Measurements from ENCODE around the gene GCK.
"Not testable (repeated sequence)": the region's sequence is repeated elsewhere in the genome, so short reads cannot be mapped to it uniquely, and the experiment has no call there.

Gene GCK

DNA sequence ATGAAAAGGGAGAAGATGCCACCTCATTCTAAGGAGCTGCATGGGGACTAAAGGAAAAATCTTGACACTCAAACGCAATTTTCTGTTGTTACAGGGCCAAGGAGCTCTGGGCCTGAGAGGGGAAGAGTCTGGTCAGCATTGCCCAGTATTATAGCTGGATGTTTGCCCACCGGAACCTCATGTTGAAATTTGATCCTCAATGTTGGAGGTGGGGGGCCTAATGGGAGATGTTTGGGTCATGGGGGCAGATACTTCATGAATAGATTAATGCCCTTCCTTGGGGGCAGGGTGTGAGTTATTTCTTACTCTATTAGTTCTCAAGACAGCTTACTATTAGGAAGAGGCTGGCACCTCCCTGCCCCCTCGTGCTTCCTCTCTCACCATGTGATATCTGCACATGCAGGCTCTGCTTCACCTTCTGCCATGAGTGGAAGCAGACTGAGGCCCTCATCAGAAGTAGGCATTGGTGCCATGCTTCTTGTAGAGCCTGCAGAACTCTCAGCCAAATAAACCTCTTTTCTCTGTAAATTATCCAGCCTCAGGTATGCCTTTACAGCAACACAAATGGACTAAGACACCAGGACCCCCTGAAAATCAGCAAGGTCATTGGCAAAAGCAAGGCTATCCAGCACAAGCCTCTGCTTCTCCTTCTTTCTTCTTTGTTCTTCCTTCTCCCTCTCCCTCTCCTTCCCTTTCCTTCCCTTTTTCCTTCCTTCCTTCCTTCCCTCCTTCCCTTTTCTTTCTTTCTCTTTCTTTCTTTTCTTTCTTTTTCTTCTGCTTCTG, 15.1 kb downstream of the GCK start:
- no peak overlapping the region for H3K4me3 ChIP-seq (replicated peaks; ENCODE audit: low read depth, low read length)
- TF ChIP-seq, protein P1, sequence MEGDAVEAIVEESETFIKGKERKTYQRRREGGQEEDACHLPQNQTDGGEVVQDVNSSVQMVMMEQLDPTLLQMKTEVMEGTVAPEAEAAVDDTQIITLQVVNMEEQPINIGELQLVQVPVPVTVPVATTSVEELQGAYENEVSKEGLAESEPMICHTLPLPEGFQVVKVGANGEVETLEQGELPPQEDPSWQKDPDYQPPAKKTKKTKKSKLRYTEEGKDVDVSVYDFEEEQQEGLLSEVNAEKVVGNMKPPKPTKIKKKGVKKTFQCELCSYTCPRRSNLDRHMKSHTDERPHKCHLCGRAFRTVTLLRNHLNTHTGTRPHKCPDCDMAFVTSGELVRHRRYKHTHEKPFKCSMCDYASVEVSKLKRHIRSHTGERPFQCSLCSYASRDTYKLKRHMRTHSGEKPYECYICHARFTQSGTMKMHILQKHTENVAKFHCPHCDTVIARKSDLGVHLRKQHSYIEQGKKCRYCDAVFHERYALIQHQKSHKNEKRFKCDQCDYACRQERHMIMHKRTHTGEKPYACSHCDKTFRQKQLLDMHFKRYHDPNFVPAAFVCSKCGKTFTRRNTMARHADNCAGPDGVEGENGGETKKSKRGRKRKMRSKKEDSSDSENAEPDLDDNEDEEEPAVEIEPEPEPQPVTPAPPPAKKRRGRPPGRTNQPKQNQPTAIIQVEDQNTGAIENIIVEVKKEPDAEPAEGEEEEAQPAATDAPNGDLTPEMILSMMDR (IDR thresholded peaks at IDR 0.05; ENCODE audit: low read length, missing control alignments), result no peak
- no peak for DNase-seq (ENCODE audit: low read depth)

DNA sequence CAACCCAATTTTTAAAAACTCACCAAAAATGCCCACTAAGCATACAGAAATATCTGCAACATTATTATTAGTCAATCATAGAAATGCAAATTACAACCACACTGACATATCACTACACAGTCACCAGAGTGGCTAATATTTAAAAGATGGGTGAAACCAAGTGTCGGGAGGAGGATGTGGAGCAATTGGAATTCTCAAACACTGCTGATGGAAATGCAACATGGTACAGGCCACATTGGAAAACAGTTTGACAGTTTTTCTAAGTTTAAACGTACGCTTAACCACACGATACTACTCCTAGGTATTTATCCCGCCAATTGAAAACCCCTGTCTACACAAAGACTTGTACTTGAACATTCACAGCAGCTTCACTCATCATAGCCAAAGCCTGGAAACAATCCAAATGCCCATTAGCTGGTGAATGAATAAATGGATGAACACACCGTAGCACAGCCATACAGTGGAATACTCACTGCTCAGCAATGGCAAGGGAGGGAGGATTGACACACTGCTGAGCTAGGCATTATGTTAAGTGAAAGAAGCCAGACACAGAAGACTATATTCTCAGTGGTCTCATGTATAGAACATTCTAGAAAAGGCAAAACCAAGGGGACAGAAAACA, 16.3 kb downstream of the GCK start:
- DNase-seq (ENCODE audit: low read depth), result no peak
- no peak overlapping the region for H3K4me3 ChIP-seq (replicated peaks; ENCODE audit: low read depth, low read length)
- TF ChIP-seq, protein P1 (IDR thresholded peaks at IDR 0.05; ENCODE audit: low read length, missing control alignments), result no peak

DNA sequence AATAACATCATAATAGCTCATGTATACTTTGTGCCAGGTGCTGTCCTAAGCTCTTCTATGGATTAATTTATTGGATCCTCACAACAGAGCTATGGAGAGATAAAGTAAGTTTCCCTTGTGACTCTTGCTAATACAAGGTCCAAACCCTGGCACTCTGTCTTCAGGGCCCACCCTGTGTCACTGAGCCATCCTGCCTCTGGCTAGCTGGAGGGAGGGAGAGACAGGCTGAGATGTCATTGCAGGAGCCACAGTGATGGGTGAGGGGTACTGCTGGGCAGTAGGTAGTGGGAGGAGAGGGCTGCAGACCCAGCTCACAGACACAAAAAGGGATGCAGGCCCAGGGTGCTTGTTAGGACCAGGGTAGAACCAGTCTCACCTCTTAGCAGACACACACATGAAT, 16.9 kb downstream of the GCK start:
- no peak for DNase-seq (ENCODE audit: low read depth)
- TF ChIP-seq, protein P1 (IDR thresholded peaks at IDR 0.05; ENCODE audit: low read length, missing control alignments), result no peak
- H3K4me3 ChIP-seq (replicated peaks; ENCODE audit: low read depth, low read length), result no peak overlapping the region

DNA sequence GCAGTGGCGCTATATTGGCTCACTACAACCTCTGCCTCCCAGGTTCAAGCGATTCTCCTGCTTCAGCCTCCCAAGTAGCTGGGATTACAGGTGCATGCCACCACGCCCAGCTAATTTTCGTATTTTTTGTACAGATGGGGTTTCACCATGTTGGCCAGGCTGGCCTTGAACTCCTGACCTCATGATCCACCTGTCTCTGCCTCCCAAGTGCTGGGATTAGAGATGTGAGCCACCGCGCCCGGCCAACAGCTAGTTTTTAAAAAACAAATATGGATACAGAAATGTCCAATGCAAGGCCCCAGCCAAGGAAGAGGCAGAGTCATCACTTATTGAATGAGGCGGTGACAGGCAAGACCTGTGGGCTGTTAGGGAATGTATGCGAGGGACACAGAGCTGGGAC, 17.3 kb downstream of the GCK start:
- H3K4me3 ChIP-seq (replicated peaks; ENCODE audit: low read depth, low read length); DNase-seq (ENCODE audit: low read depth): not testable (repeated sequence)

DNA sequence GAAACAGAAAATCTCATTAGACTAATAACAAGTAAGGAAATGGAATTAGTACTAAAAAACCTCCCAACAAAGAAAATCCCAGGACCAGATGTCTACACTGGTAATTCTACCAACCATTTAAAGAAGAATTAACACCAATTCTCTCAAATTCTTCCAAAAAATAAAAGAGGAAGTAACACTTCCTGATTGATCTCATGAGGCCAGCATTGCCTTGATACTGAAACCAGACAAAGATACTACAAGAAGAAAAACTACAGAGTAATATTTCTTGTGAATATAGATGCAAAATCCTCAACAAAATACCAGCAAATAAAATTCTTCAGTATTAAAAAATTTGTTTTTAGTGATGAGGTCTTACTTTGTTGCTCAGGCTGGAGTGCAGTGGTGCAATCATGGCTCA, 21.3 kb downstream of the GCK start:
- no peak overlapping the region for H3K4me3 ChIP-seq (replicated peaks; ENCODE audit: low read depth, low read length)
- no peak for DNase-seq (ENCODE audit: low read depth)
- TF ChIP-seq, protein P1 (IDR thresholded peaks at IDR 0.05; ENCODE audit: low read length, missing control alignments), result no peak

DNA sequence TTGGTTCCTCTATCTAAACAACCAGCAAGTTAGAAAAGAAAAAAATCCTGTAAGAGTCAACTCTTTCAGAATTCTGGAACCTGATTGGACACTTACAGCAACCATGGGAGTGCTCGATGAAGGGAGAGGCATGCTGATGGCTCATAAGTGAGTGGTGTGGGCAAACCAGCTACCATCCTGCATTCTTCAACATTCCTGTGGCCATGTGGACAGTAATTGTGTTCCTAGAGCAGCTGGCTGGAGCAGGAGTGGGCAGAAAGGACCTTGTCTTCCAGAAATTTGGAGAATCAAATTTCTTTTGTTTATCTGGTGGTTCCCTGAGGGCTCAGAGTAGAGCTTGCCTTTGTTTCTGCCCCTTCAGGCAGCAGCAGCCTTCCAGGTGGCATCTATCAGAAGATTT, 25.6 kb downstream of the GCK start:
- peak; percentile 73 for DNase-seq (ENCODE audit: low read depth)
- H3K4me3 ChIP-seq (replicated peaks; ENCODE audit: low read depth, low read length), result no peak overlapping the region
- TF ChIP-seq, protein P1 (IDR thresholded peaks at IDR 0.05; ENCODE audit: low read length, missing control alignments), result no peak

DNA sequence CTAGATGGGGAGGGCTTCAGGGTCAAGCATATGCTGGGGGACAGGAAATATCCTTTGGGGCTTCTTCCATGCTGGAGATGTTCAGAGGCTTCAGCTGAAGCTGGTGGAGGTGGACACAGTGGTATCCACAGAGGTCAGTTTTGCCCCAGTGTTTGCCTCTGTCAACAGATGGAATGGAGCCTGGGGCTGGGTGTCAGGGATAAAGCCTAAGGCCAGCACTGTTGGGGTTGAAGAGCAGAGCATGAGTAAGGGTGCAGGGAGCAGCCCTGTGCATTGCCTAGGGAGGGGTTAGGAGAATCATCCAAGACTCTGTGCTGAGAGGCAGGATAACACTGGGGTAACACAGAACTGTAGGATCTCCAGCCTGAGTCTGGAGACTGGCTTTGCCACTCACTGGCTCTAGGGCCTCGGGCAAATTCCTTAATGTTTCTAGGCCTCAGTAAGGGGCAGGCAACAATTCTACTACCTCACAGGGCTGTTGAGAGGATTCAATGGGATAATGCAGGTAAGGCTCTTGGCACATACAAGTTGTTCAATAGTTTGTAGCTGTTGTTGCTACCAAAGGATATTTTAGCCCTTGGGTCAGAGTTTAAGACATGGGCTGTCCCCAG, 26.3 kb downstream of the GCK start:
- H3K4me3 ChIP-seq (replicated peaks; ENCODE audit: low read depth, low read length), result no peak overlapping the region
- TF ChIP-seq, protein P1 (IDR thresholded peaks at IDR 0.05; ENCODE audit: low read length, missing control alignments), result no peak
- DNase-seq (ENCODE audit: low read depth), result no peak
